Smooth muscle cell (in vitro differentiated cells): ENCODE measurements around the gene ASB9. TPM values are rescaled to one million over a fixed set of nuclear protein-coding genes. Genes with fewer than 3 reads are reported as not detected.

Experiments used
- DNase-seq: peaks from one replicate; lab custom pipeline; 2025; ENCODE audit not compliant: unreplicated experiment; lab: John Stamatoyannopoulos, UW
- H2AFZ ChIP-seq: fragments of 200-600 bp; sonication (generic); 2 replicates; pipeline ENCODE4 v1.6.0; 2016; ENCODE audit warnings: antibody characterized with exemption, low read depth, mild to moderate bottlenecking
- H3F3A ChIP-seq: fragments of 200-600 bp; sonication (generic); 2 replicates; pipeline ENCODE4 v1.6.0; 2017; ENCODE audit warnings: antibody characterized with exemption, low read depth
- H3K27ac ChIP-seq: fragments of 200-600 bp; sonication (generic); 2 replicates; pipeline ENCODE4 v1.5.1; 2016; ENCODE audit warnings: low read depth, mild to moderate bottlenecking
- H3K27me3 ChIP-seq: fragments of 200-600 bp; sonication (generic); 2 replicates; pipeline ENCODE4 v1.6.1; 2016; ENCODE audit warnings: low read depth, mild to moderate bottlenecking
- H3K36me3 ChIP-seq: fragments of 200-600 bp; sonication (generic); 2 replicates; pipeline ENCODE4 v1.5.1; 2016; ENCODE audit warnings: low read depth
- H3K4me1 ChIP-seq: fragments of 200-600 bp; sonication (generic); 2 replicates; pipeline ENCODE4 v1.5.1; 2016; ENCODE audit warnings: low read depth
- H3K4me2 ChIP-seq: fragments of 200-600 bp; sonication (generic); 2 replicates; pipeline ENCODE4 v1.6.0; 2016; ENCODE audit warnings: mild to moderate bottlenecking
- H3K4me3 ChIP-seq: fragments of 200-600 bp; sonication (generic); 2 replicates; pipeline ENCODE4 v1.5.1; 2016; ENCODE audit warnings: mild to moderate bottlenecking
- H3K79me2 ChIP-seq: fragments of 200-600 bp; sonication (generic); 2 replicates; pipeline ENCODE4 v1.6.0; 2016; ENCODE audit warnings: low read depth, mild to moderate bottlenecking
- H3K9ac ChIP-seq: fragments of 200-600 bp; sonication (generic); 2 replicates; pipeline ENCODE4 v1.6.0; 2016; ENCODE audit warnings: low read depth
- H3K9me3 ChIP-seq: fragments of 200-600 bp; sonication (generic); replicated peaks from 2 replicates; pipeline ENCODE4 v1.5.1; 2016; ENCODE audit warnings: low read depth
- H4K20me1 ChIP-seq: fragments of 200-600 bp; sonication (generic); 2 replicates; pipeline ENCODE4 v1.6.0; 2016; ENCODE audit warnings: low read depth
- CTCF ChIP-seq: fragments of 200-600 bp; sonication (generic); IDR thresholded peaks from 2 replicates; pipeline ENCODE4 v1.5.1; 2017; ENCODE audit warnings: borderline replicate concordance, mild to moderate bottlenecking, antibody characterized with exemption; ENCODE audit not compliant: insufficient read depth, poor library complexity, severe bottlenecking
- WGBS: methylation state at CpG from one replicate; pipeline ENCODE4 v1.1.7; 2016; ENCODE audit warnings: low lambda C conversion rate; 5-methylcytosine and 5-hydroxymethylcytosine counted together
- polyA plus RNA-seq: library from polyadenylated mRNA; unstranded; fragments of >200 nt; fragmentation: Nextera tagmentation; extraction: Ambion mirVana; gene quantifications from 2 replicates; pipeline ENCODE4 v1.2.1, GENCODE V29; 2016
- total RNA-seq: library from RNA; depleted of rRNA; stranded (reverse); fragments of >200 nt; gene quantifications from 2 replicates; pipeline ENCODE4 v1.2.3, GENCODE V29; 2014

Gene ASB9
- total and polyA plus RNA-seq, 2 experiments from 2014 or later, result 0.39 TPM; not detected in 1

GRCh38 chrX:15194146-15194545, 75.7 kb downstream of the ASB9 start:
- Histone ChIP-seq H4K20me1 (no peaks in the 10 kb centered on the region), H3K27ac (no peak overlapping the region), H3K79me2 (no peaks in the 10 kb centered on the region), H3K36me3 (no peaks in the 10 kb centered on the region), H3K9ac (no peak overlapping the region), H3F3A (no peaks in the 10 kb centered on the region), H3K4me3 (no peak overlapping the region), H3K27me3 (no peaks in the 10 kb centered on the region), H3K9me3 (no peaks in the 10 kb centered on the region), H3K4me2 (no peak overlapping the region), H2AFZ (no peak overlapping the region), H3K4me1 (no peaks in the 10 kb centered on the region)
- DNase-seq, result no peak
- TF ChIP-seq CTCF, result no peak
- WGBS, result 47% methylated on average over 3 of the region's 3 CpGs

Other genes with a start within 250 kb of the ASB9 start
- not detected in 2 replicates for gene ASB11, start 45.6 kb upstream of the ASB9 start, total RNA-seq
- gene ASB11, start 45.6 kb upstream of the ASB9 start, polyA plus RNA-seq, result not detected in 2 replicates
- gene PIGA, start 65.4 kb upstream of the ASB9 start, total RNA-seq, result 13.3 and 17.8 TPM in 2 replicates
- 4.6 and 6.9 TPM in 2 replicates for gene PIGA, start 65.4 kb upstream of the ASB9 start, polyA plus RNA-seq
- gene VEGFD, start 114.3 kb upstream of the ASB9 start, total RNA-seq, result 0.90 TPM in 1 of 2 replicates, not detected in the other
- 0.38 and 0.72 TPM in 2 replicates for gene VEGFD, start 114.3 kb upstream of the ASB9 start, polyA plus RNA-seq
- gene PIR, start 223.2 kb upstream of the ASB9 start, total RNA-seq, result 5.4 and 9.3 TPM in 2 replicates
- 14.3 and 16.5 TPM in 2 replicates for gene PIR, start 223.2 kb upstream of the ASB9 start, polyA plus RNA-seq
- gene BMX, start 230.7 kb upstream of the ASB9 start, total RNA-seq, result not detected in 2 replicates
- gene BMX, start 230.7 kb upstream of the ASB9 start, polyA plus RNA-seq, result not detected in 2 replicates